HG02870 (cell line): ENCODE measurements around the gene MARCHF5.
"Not testable (repeated sequence)": the region's sequence is repeated elsewhere in the genome, so short reads cannot be mapped to it uniquely, and the experiment has no call there.

Experiments used
- ATAC-seq: cut with Tn5 transposase; IDR thresholded peaks from one replicate; pipeline ENCODE4 v1.9.1; 2021; ENCODE audit warnings: mild to moderate bottlenecking, moderate library complexity; ENCODE audit not compliant: unreplicated experiment

The MARCHF5 gene

GRCh38 chr10:92304061-92304460, 13.1 kb downstream of the MARCHF5 start:
- ATAC-seq, result no peak

- ATAC-seq, result no peak
Observed at GRCh38 chr10:92305133-92306072, 14.4 kb downstream of the MARCHF5 start.

GRCh38 chr10:92309272-92309671, 18.3 kb downstream of the MARCHF5 start:
- ATAC-seq, result no peak

GRCh38 chr10:92313750-92314149, 22.8 kb downstream of the MARCHF5 start:
- ATAC-seq, result no peak

GRCh38 chr10:92316610-92317009, 25.6 kb downstream of the MARCHF5 start:
- no peak for ATAC-seq

- ATAC-seq, result no peak
Observed at GRCh38 chr10:92323079-92323478, 32.1 kb downstream of the MARCHF5 start.

- no peak for ATAC-seq
Observed at GRCh38 chr10:92327445-92328433, 36.8 kb downstream of the MARCHF5 start.

- ATAC-seq, result no peak
Observed at GRCh38 chr10:92328993-92329392, 38.0 kb downstream of the MARCHF5 start.

GRCh38 chr10:92329927-92330326, 39.0 kb downstream of the MARCHF5 start:
- ATAC-seq, result not testable (repeated sequence)

- ATAC-seq, result no peak
Observed at GRCh38 chr10:92342796-92343195, 51.8 kb downstream of the MARCHF5 start.

- ATAC-seq, result not testable (repeated sequence)
Observed at GRCh38 chr10:92345575-92345974, 54.6 kb downstream of the MARCHF5 start.

- not testable (repeated sequence) for ATAC-seq
Observed at GRCh38 chr10:92347035-92347676, 56.2 kb downstream of the MARCHF5 start.

- no peak for ATAC-seq
Observed at GRCh38 chr10:92350411-92350810, 59.4 kb downstream of the MARCHF5 start.

GRCh38 chr10:92354587-92354986, 63.6 kb downstream of the MARCHF5 start:
- ATAC-seq, result no peak

GRCh38 chr10:92356041-92356440, 65.1 kb downstream of the MARCHF5 start:
- ATAC-seq, result no peak

- no peak for ATAC-seq
Observed at GRCh38 chr10:92363498-92363897, 72.5 kb downstream of the MARCHF5 start.

GRCh38 chr10:92366412-92367021, 75.5 kb downstream of the MARCHF5 start:
- ATAC-seq, result no peak

- no peak for ATAC-seq
Observed at GRCh38 chr10:92377962-92378361, 87.0 kb downstream of the MARCHF5 start.

- no peak for ATAC-seq
Observed at GRCh38 chr10:92381543-92381954, 90.6 kb downstream of the MARCHF5 start.

- ATAC-seq, result no peak
Observed at GRCh38 chr10:92382631-92383030, 91.7 kb downstream of the MARCHF5 start.
